ENCODE results near the gene SEC22C. TPM values are rescaled to one million over a fixed set of nuclear protein-coding genes. Genes with fewer than 3 reads are reported as not detected.
"Not testable (repeated sequence)": the region's sequence is repeated elsewhere in the genome, so short reads cannot be mapped to it uniquely, and the experiment has no call there.

SEC22C gene, protein sequence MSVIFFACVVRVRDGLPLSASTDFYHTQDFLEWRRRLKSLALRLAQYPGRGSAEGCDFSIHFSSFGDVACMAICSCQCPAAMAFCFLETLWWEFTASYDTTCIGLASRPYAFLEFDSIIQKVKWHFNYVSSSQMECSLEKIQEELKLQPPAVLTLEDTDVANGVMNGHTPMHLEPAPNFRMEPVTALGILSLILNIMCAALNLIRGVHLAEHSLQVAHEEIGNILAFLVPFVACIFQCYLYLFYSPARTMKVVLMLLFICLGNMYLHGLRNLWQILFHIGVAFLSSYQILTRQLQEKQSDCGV
- 59.2 and 62.4 TPM in 2 replicates for total RNA-seq (2014; rRNA removed; shearing (Covaris generic))
- polyA plus RNA-seq (2015; cell fraction: cytosol; rRNA removed), result 38.4 and 45.4 TPM in 2 replicates
- polyA plus RNA-seq (2015; cell fraction: nucleus; rRNA removed), result 59.3 and 76.1 TPM in 2 replicates

DNA sequence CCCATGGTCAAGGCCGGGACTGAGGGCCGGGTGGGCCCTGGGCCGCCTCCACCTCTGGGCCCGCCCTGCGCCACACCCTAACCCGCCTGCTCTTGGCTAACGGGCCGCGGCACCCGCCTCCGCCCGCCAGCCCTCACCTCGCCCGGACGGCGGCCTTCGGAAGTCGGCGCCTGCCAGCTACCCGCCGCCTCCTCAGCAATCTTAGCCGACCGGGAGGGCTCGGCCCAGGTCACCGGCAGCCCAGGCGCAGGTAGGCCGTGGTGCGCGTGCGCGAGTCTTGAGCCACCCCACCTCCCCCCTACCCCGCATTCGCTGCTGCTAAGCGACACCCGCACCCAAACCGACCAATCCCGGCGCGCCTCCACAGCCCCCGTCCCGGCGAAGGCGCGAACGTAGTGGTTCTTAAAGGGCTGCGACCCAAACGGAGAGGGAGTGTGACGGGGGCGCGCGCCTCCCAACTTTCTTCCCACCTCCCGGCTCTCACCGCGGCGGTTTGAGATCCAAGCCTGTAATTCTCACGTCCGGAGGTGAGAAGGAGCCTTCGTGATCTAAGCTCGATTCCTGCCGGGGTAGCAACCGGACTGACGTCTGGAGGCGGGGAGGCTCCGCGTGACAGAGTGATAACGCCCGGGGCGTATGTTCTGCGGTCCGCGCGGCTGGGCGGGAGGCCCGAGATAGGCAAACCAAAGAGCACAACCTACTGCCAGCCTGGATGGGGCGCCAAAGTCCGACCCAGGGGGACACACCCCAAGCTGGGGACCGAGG, at the start of gene SEC22C:
Gene SEC22C, minus strand, starts transcription at position 259 of the 765 bp plus-strand sequence. CDS start 12,921 bp downstream, outside the sequence.
- in situ Hi-C loops (cut with HindIII; ENCODE audit: low pct_unique_long_range_greater_than_20kb, low sequenced_read_pairs), result no loop called here
- peak; percentile 94 for DNase-seq (ENCODE audit: low read depth, low spot score)

DNA sequence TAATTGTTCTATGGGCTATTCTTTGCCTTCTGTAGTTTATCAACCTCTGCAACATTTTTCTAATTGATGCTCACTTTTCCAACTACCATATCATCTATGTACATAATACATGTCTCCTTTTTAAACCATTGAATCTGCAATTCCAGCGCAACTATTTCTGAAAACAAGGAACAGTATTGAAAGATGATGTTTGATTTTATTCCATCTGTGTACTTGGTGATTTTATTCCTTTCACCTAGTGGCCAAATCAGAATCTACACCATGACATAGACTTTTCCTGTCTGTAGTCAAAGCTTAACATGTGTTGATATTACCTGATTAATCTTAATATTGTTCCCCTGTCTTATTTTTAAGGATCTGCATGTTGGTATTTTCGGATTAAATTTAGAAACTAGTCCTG, 31.7 kb upstream of the SEC22C start:
- in situ Hi-C loops (cut with HindIII; ENCODE audit: low pct_unique_long_range_greater_than_20kb, low sequenced_read_pairs), result no loop called here
- DNase-seq (ENCODE audit: low read depth, low spot score), result peak; percentile 48

DNA sequence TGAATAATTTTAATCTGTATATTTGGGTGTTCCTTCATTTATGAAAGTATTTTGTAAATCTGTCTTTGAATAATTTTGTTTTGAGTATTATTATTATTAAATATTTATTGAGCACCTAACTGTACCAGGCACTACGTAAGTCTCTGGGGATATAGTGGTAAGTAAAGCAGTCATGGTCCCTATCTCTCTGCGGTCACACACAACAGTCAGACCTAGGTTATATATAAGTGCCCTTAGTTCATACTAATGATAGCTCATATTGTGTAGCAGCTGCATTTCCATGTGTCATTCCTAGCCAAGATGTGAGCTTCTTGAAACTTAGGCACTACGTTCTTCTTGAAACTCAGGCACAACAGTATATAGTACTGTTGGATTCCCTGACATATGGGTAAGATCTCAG, 31.2 kb upstream of the SEC22C start:
- in situ Hi-C loops (cut with HindIII; ENCODE audit: low pct_unique_long_range_greater_than_20kb, low sequenced_read_pairs), result no loop called here
- DNase-seq (ENCODE audit: low read depth, low spot score), result no peak

DNA sequence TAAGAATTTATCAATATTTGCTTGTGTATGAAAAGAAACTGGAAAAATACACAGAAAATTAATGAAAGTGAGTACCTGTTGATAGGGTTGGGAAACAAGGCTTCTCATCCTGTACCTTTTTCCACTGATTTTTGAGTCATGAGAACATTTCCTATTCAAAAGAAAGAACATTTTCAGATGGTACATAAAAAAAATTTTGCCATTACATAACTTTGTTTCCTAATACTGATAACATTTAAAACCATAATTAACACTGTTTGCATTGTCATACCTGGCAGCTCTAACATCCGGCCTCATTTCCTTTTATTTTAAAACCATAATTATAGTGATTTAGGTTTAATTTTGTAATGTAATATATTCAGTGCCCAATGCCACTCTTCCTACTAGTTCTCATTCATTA, 30.4 kb upstream of the SEC22C start:
- in situ Hi-C loops (cut with HindIII; ENCODE audit: low pct_unique_long_range_greater_than_20kb, low sequenced_read_pairs), result no loop called here
- DNase-seq (ENCODE audit: low read depth, low spot score), result no peak

DNA sequence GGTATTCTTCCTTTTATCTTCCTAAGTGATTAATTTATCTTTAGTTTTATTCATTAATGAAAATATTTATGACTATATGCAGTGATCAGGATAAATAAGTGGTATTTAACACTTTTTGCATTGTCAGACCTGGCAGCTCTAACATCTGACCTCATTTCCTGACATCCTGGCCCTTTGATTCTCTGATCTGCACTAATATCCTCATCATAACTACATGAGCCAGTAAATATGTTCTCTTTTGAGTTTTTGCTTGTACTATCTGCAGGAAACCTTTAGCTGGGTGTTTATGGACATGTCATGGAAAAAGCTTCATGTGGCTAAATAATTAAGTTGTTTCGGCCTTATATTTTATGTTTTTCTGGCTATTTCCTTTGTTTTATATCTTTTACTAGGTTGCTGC, 29.2 kb upstream of the SEC22C start:
- in situ Hi-C loops (cut with HindIII; ENCODE audit: low pct_unique_long_range_greater_than_20kb, low sequenced_read_pairs), result no loop called here
- DNase-seq (ENCODE audit: low read depth, low spot score), result no peak

DNA sequence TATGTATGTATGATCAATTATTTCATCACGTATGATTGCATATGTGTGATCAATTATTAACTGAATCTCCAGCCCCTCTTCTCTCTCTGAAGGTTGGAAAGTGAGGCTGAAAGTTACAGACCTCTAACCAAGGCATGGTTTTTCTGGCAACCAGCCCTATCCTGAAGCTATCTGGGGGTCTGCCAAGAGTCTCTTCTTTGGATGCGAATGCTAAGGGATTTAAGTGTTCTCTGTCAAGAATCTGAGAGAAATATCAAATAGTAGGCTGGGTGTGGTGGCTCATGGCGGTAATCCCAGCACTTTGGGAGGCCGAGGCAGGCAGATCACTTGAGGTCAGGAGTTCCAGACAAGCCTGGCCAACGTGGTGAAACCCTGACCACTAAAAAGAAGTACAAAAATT, 26.8 kb upstream of the SEC22C start:
- in situ Hi-C loops (cut with HindIII; ENCODE audit: low pct_unique_long_range_greater_than_20kb, low sequenced_read_pairs), result no loop called here
- DNase-seq (ENCODE audit: low read depth, low spot score), result no peak

DNA sequence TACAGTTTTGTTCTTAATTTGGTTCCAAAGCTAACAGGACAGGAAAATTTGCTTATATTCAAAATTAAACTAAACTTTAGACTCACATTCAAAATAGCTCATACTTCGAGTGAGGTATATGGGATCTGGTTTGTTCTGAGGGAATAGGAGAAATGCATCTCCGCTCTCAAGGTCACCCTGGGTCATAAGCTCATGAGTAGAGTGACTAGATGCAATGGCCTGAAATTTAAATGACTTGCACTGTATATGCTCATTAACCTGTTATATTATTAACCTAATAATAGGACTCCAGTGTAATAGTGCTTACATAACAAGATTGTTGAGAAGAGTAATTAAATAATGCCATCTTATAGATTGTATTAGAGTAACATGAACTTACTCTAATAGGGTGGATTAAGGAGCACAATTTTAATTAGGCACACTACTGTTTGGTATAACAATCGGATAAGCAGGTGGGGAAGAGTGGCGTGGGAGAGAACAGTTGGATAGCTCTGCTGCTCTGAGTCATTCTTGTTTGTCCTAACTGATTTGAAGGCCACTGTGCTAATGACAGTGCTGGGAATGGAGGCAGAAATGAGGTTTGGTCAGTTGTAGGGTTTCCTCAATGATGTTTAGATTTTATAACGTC, 23.9 kb upstream of the SEC22C start:
- in situ Hi-C loops (cut with HindIII; ENCODE audit: low pct_unique_long_range_greater_than_20kb, low sequenced_read_pairs), result no loop called here
- no peak for DNase-seq (ENCODE audit: low read depth, low spot score)

DNA sequence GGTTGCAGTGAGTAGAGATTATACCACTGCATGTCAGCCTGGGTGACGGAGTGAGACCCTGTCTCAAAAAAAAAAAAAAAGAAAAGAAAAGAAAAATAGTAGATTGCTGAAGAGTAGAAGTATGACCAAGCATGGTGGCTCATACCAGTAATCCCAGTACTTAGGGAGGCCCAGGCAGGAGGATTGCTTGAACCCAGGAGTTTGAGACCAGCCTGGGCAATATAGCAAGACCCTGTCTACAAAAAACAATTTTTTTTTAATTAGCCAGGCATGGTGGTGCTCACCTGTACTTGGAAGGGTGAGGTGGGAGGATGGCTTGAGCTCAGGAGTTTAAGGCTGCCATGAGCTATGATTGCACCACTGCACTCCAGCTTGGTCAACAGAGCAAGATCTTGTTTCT, 21.2 kb upstream of the SEC22C start:
- in situ Hi-C loops (cut with HindIII; ENCODE audit: low pct_unique_long_range_greater_than_20kb, low sequenced_read_pairs), result no loop called here
- DNase-seq (ENCODE audit: low read depth, low spot score), result no peak

DNA sequence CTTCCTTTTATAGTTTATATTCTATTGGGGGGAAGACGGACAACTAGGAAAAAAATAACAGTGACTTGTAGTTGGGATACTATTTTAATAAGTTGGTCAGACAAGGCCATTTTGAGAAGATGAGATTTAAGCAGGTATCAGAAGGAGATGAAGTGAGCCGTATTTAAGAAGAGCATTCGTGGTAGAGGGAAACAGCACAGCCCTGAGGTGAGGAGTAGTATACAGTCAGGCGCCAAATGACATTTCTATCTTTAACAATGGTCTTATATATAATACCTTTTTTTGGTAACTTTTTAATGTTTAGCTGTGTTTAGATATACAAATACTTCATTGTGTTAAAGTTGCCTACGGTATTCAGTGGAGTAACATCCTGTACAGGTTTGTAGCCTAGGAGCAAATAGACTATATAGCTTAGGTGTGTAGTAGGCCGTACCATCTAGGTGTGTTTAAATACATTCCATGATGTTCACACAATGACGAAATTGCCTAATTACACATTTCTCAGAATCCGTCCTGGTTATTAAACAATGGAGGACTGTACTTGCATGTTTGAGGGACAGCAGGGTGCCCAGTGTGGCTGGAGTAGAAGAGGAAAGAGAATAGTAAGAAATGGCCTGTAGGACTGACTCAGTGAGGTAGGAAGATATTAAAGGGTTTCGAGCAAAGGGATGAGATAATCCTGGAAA, 20.3 kb upstream of the SEC22C start:
- no peak for DNase-seq (ENCODE audit: low read depth, low spot score)
- in situ Hi-C loops (cut with HindIII; ENCODE audit: low pct_unique_long_range_greater_than_20kb, low sequenced_read_pairs), result no loop called here

DNA sequence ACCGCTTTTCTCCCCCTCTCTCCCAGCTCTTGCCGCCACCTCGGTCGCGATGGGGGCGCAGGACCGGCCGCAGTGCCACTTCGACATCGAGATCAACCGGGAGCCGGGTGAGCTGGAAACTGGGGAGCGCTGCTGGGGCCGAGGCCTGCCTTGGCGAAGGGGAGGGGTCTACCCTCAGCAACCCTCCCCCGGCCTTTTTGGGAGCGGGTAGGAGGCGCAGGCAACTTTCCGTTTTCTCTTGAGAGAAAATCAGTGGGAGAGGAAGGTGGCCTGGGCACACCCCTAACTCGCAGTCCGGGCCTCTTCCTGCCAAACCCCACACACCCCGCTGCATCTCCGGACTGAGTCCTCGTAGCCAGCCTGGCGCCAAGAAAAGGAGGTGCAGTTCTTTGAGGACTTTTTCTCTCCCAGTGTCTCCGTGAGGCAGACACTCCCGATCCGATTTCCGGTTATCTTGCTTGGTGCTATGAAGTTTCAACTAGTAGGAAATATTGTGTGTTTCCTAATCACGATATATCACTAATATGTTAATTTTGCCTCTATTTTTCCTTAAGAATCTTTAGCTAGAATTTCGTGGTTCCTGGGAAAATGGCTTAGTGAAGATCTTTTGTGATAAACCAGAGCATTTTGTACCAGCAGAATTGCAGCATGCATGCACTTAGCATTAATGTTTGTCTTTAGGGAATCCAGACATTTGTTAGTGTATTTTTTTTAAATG, 19.4 kb upstream of the SEC22C start:
- DNase-seq (ENCODE audit: low read depth, low spot score), result peak; percentile 65
- in situ Hi-C loops (cut with HindIII; ENCODE audit: low pct_unique_long_range_greater_than_20kb, low sequenced_read_pairs), result no loop called here

DNA sequence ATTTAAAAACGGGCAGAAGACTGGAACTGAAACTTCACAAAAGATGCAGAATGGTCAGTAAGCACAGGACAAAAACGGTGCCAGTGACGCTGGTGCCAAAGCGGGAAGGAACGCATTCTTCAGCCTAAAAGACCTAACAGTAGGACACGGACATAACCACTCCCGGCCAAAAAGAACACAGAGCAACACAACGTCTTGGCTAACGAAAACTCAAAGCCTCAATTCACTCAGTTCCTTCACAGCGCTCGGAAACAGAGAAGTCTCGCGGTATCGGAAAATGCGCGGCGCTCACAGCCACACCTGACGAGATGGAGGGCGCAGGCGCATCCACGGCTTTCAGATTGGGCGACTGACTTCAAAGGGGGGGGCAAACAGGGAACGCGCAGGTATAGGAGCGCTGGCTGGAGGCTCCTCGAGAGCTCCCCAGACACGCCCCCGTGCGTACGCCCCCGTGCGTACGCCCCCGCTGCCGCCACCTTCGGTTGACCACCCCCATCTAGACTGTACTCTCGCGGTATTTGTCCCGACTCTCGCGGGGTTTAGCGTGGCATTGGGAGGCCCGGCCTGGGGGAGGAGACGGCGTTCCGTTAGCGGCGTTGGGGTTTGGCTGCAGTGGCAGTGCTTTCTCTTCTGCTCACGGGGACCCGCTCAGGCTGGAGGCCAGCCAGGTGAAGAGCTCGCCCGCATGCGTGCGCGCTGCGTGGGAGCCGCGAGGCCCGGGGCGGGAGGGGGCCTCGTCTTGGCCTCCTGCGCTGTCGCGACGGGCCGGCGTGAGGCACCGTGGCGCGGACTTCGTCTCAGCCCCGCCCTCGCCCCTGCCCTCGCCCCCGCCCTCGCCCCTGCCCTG, 18.6 kb upstream of the SEC22C start, which contains the start of gene NKTR:
Gene NKTR, plus strand, starts transcription at position 576 of the 847 bp plus-strand sequence. CDS start 321 bp downstream, outside the sequence.
- in situ Hi-C loops (cut with HindIII; ENCODE audit: low pct_unique_long_range_greater_than_20kb, low sequenced_read_pairs), result no loop called here
- peak; percentile 99 for DNase-seq (ENCODE audit: low read depth, low spot score)

DNA sequence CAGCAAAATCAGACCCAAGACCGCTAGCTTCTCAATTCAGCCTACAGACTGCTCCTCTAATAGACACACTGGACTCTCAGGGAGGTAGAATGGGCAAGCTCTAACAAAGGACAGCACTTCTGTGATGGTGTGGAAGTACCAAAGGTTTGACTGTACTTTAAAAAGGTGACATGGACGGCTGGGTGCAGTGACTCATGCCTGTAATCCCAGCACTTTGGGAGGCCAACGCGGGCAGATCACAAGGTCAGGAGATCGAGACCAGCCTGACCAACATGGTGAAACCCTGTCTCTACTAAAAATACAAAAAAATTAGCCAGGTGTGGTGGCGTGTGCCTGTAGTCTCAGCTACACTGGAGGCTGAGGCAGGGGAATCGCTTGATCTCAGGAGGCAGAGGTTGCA, 15.3 kb upstream of the SEC22C start:
- DNase-seq (ENCODE audit: low read depth, low spot score); in situ Hi-C loops (cut with HindIII; ENCODE audit: low pct_unique_long_range_greater_than_20kb, low sequenced_read_pairs): not testable (repeated sequence)

DNA sequence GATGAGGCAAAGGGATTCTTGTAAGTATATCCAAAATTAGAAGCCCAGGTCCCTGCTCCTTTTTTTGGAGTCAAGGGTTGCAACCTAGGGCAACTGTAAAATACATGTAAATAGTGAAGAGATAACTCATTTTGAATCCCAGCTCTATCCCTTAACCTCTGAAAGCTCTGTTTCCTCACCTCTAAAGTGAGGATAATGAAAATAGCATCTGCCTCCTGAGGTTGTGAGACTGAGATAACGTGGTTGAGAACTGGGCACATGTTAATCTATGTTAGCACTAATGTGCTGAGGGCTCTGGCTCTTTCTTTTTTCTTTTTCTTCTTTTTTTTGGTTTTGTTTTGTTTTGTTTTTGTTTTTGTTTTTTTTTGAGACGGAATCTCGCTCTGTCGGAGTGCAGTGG, 13.9 kb upstream of the SEC22C start:
- DNase-seq (ENCODE audit: low read depth, low spot score), result no peak
- in situ Hi-C loops (cut with HindIII; ENCODE audit: low pct_unique_long_range_greater_than_20kb, low sequenced_read_pairs), result no loop called here

DNA sequence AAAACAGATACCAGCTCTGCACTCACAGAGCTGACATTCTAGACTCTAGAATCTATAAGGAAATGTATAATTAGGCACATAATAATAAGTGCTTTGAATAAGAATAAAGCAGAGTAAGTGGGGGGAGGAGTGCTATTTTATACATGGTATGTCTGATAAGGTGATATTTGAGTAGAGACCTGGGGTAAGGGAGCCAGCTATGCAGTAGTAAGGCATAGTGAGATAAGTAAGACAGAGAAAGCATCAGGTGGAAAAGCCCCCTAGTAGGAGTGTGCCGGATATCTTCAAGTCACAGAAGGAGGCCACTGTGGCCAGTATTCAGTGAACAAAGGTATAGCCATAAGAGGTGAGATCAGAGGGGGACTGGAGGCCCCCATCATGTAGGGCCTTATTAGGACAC, 11.9 kb upstream of the SEC22C start:
- no peak for DNase-seq (ENCODE audit: low read depth, low spot score)
- in situ Hi-C loops (cut with HindIII; ENCODE audit: low pct_unique_long_range_greater_than_20kb, low sequenced_read_pairs), result no loop called here

DNA sequence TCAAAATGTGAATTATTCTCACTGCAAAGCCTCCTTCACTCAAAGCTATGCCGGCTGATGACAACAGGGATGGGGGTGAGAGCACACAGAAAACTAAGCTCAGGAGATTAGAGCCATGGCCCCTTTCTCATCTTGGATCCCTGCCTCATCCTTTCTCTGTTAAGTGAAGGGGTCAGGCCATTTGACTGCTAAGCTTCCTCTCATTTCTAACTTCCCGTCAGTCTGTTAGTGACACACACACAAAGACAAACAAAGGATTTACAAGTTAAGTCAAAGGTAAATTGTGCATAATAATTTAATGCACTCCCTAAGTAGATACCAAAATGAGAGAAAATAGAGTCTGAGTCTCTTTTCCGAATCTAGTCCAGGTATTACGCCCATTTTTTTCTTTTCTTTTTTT, 10.0 kb upstream of the SEC22C start:
- DNase-seq (ENCODE audit: low read depth, low spot score), result no peak
- in situ Hi-C loops (cut with HindIII; ENCODE audit: low pct_unique_long_range_greater_than_20kb, low sequenced_read_pairs), result no loop called here

DNA sequence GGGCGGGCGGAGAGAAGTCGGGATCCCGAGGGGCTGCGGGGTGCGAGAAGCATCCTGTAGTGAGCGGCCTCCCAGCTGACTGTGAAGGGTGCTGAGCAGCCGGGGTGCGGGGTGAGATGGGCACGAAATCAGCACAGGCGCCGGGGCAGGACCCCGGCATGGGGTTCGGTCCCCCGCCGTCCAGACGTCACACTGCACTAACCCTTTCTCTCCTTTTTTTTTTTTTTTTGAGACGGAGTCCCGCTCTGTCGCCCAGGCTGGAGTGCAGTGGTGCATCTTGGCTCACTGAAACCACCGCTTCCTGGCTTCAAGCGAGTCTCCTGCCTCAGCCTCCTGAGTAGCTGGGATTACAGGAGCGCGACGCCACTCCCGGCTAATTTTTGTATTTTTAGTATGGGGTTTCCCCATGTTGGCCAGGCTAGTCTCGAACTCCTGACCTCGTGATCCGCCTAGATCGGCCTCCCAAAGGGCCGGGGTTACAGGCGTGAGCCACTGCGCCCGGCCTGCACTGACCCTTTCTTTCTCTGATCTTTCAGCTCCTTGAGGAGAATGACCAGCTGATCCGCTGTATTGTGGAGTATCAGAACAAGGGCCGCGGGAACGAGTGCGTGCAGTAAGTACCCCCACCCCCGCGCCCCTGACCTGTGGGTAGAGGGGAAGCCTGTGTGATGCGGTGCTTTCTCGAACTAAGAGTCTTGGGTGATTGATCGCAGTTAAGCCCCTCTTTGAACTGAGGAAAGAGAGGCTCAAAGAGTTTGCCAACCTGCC, 9.4 kb upstream of the SEC22C start:
- in situ Hi-C loops (cut with HindIII; ENCODE audit: low pct_unique_long_range_greater_than_20kb, low sequenced_read_pairs), result no loop called here
- DNase-seq (ENCODE audit: low read depth, low spot score), result no peak
